NAMALWA (cell line): Measurements from ENCODE around the gene SRGN.

Experiments used
- DNase-seq: peaks from one replicate; pipeline ENCODE4 v3.0.0-alpha.2; 2015; ENCODE audit warnings: low spot score

The SRGN gene

GRCh38 chr10:69061305-69062161, 26.4 kb upstream of the SRGN start:
- DNase-seq = no peak

GRCh38 chr10:69062901-69063300, 25.0 kb upstream of the SRGN start:
- no peak for DNase-seq

- DNase-seq = no peak
Measured at GRCh38 chr10:69064762-69065328, 23.1 kb upstream of the SRGN start.

- no peak for DNase-seq
Measured at GRCh38 chr10:69065406-69066361, 22.2 kb upstream of the SRGN start.

GRCh38 chr10:69067189-69067588, 20.7 kb upstream of the SRGN start:
- DNase-seq = no peak

GRCh38 chr10:69068549-69068948, 19.4 kb upstream of the SRGN start:
- no peak for DNase-seq

- no peak for DNase-seq
Measured at GRCh38 chr10:69069090-69070042, 18.5 kb upstream of the SRGN start.

- DNase-seq = no peak
Measured at GRCh38 chr10:69070951-69071350, 17.0 kb upstream of the SRGN start.

- DNase-seq = no peak
Measured at GRCh38 chr10:69071610-69072009, 16.3 kb upstream of the SRGN start.

- no peak for DNase-seq
Measured at GRCh38 chr10:69073026-69073425, 14.9 kb upstream of the SRGN start.

- DNase-seq = no peak
Measured at GRCh38 chr10:69073736-69074364, 14.1 kb upstream of the SRGN start.

- DNase-seq = no peak
Measured at GRCh38 chr10:69074532-69074931, 13.4 kb upstream of the SRGN start.

- no peak for DNase-seq
Measured at GRCh38 chr10:69075431-69075830, 12.5 kb upstream of the SRGN start.

GRCh38 chr10:69078311-69078710, 9.6 kb upstream of the SRGN start:
- DNase-seq = no peak

- no peak for DNase-seq
Measured at GRCh38 chr10:69080226-69080625, 7.7 kb upstream of the SRGN start.

- DNase-seq = no peak
Measured at GRCh38 chr10:69086001-69086509, 1.8 kb upstream of the SRGN start.

GRCh38 chr10:69088471-69088769, 517 bp downstream of the SRGN start:
- no peak for DNase-seq

- peak; percentile 35 for DNase-seq
Measured at GRCh38 chr10:69088801-69089501, 1.0 kb downstream of the SRGN start.

GRCh38 chr10:69089638-69090599, 2.0 kb downstream of the SRGN start:
- no peak for DNase-seq
